Trophoblast cell (in vitro differentiated cells and primary cell): ENCODE data around the gene CDKN2AIP.

ENCODE experiments used
- DNase-seq, 2 donors: peaks; one replicate each; pipeline ENCODE4 v3.0.0-alpha.2; 2016
- H2AFZ ChIP-seq: 2 replicates; pipeline ENCODE4 v1.6.1; 2013; ENCODE audit warnings: low read length, moderate library complexity, mild to moderate bottlenecking; ENCODE audit not compliant: insufficient read depth, poor library complexity
- H2AK5ac ChIP-seq: 2 replicates; pipeline ENCODE4 v1.6.1; 2013; ENCODE audit warnings: mild to moderate bottlenecking, low read length
- H2BK120ac ChIP-seq: 2 replicates; pipeline ENCODE4 v1.6.1; 2013; ENCODE audit warnings: low read length, mild to moderate bottlenecking, moderate library complexity; ENCODE audit not compliant: insufficient read depth, poor library complexity
- H2BK12ac ChIP-seq: 2 replicates; pipeline ENCODE4 v1.6.1; 2013; ENCODE audit warnings: mild to moderate bottlenecking, low read length, moderate library complexity
- H2BK5ac ChIP-seq: 2 replicates; pipeline ENCODE4 v1.6.1; 2013; ENCODE audit warnings: low read length, low read depth, moderate library complexity, mild to moderate bottlenecking; ENCODE audit not compliant: poor library complexity
- H3K14ac ChIP-seq: 2 replicates; pipeline ENCODE4 v1.6.1; 2013; ENCODE audit warnings: mild to moderate bottlenecking, low read length
- H3K18ac ChIP-seq: 2 replicates; pipeline ENCODE4 v1.6.1; 2013; ENCODE audit warnings: mild to moderate bottlenecking, low read length
- H3K23ac ChIP-seq: 2 replicates; pipeline ENCODE4 v1.6.1; 2013; ENCODE audit warnings: low read length
- H3K27ac ChIP-seq: 2 replicates; pipeline ENCODE4 v1.5.1; 2013; ENCODE audit warnings: low read depth, mild to moderate bottlenecking, inconsistent platforms, low read length, moderate library complexity
- H3K27me3 ChIP-seq: 2 replicates; pipeline ENCODE4 v1.6.1; 2013; ENCODE audit warnings: inconsistent platforms, mild to moderate bottlenecking, low read length, moderate library complexity; ENCODE audit not compliant: insufficient read depth
- H3K36me3 ChIP-seq, 2 experiments: 1 replicate in 1 of 2; 2 replicates in 1 of 2; pipeline ENCODE4 v1.6.1; 2013; ENCODE audit warnings: low read length in 2 of 2, mild to moderate bottlenecking in 2 of 2, moderate library complexity in 1 of 2; ENCODE audit not compliant: insufficient read depth in 2 of 2, control insufficient read depth in 1 of 2
- H3K4ac ChIP-seq: 2 replicates; pipeline ENCODE4 v1.6.1; 2013; ENCODE audit warnings: low read depth, mild to moderate bottlenecking, low read length, moderate library complexity
- H3K4me1 ChIP-seq, 2 experiments: 1 replicate in 1 of 2; 2 replicates in 1 of 2; pipeline ENCODE4 v1.6.1; 2013; ENCODE audit warnings: low read length in 2 of 2, mild to moderate bottlenecking in 2 of 2, moderate library complexity in 1 of 2; ENCODE audit not compliant: insufficient read depth in 2 of 2, control insufficient read depth in 1 of 2
- H3K4me2 ChIP-seq: 2 replicates; pipeline ENCODE4 v1.6.1; 2013; ENCODE audit warnings: inconsistent platforms, mild to moderate bottlenecking, low read length, moderate library complexity
- H3K4me3 ChIP-seq: 2 replicates; pipeline ENCODE4 v1.5.1; 2013; ENCODE audit warnings: mild to moderate bottlenecking, low read depth, low read length, inconsistent platforms
- H3K79me1 ChIP-seq: one replicate; pipeline ENCODE4 v1.6.1; 2013; ENCODE audit warnings: low read length
- H3K79me2 ChIP-seq: 2 replicates; pipeline ENCODE4 v1.6.1; 2013; ENCODE audit warnings: low read length, mild to moderate bottlenecking; ENCODE audit not compliant: control insufficient read depth, insufficient read depth, poor library complexity
- H3K9ac ChIP-seq: 2 replicates; pipeline ENCODE4 v1.6.1; 2013; ENCODE audit warnings: mild to moderate bottlenecking, low read length
- H3K9me3 ChIP-seq: 2 replicates; pipeline ENCODE4 v1.6.1; 2013; ENCODE audit warnings: low read depth, mild to moderate bottlenecking, control low read depth, inconsistent platforms, low read length; ENCODE audit not compliant: insufficient read depth
- H4K12ac ChIP-seq: 2 replicates; pipeline ENCODE4 v1.6.1; 2013; ENCODE audit warnings: low read depth, mild to moderate bottlenecking, low read length, moderate library complexity
- H4K8ac ChIP-seq: 2 replicates; pipeline ENCODE4 v1.6.1; 2013; ENCODE audit warnings: low read depth, mild to moderate bottlenecking, low read length, moderate library complexity
- H4K91ac ChIP-seq: one replicate; pipeline ENCODE4 v1.6.1; 2013; ENCODE audit warnings: low read depth, mild to moderate bottlenecking, low read length, moderate library complexity
- WGBS: extraction: QIAGEN DNeasy Blood & Tissue Kit; methylation state at CpG from one replicate; pipeline ENCODE4 v1.1.7; 2013; ENCODE audit warnings: missing lambda C conversion rate; ENCODE audit not compliant: insufficient read length, insufficient coverage; ENCODE audit errors: extremely low coverage; 5-methylcytosine and 5-hydroxymethylcytosine counted together

The CDKN2AIP gene

DNA sequence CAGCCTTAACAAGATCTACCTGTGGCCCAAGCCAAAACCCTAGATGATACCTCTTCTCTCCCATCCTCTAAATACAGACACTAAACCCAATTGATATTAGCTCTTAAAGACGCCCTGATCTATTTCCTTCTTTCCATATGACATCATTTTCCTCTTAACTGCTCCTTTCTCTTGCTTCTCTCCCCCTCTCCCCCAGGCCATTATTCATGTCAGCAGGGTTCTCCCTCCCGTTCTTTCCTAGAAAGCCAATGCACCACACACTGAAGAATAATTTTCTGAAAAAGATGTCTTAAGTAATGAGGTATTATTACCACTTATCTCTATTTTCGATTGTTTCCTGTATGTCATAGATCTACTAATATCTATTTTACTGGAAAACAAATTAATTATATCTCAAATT is 50.7 kb downstream of the CDKN2AIP start:
- no peak overlapping the region for H3K27ac ChIP-seq
- H2AFZ ChIP-seq = no peak overlapping the region
- WGBS = no CpG with 5 or more reads among the region's 3 CpGs
- H2BK5ac ChIP-seq = no peak overlapping the region
- H2BK120ac ChIP-seq = no peak overlapping the region
- no peak overlapping the region for H3K18ac ChIP-seq
- no peak overlapping the region for H3K9ac ChIP-seq
- H3K4ac ChIP-seq = no peak overlapping the region
- peaks cover 6 to 8% of the 10 kb centered on the region in 2 experiments for H3K4me1 ChIP-seq
- no peak overlapping the region for H2AK5ac ChIP-seq
- no peak overlapping the region for H3K4me2 ChIP-seq
- no peak overlapping the region for H4K12ac ChIP-seq
- DNase-seq = no peak
- H4K91ac ChIP-seq = no peak overlapping the region
- H3K79me1 ChIP-seq = peaks cover 2% of the 10 kb centered on the region
- H3K23ac ChIP-seq = no peak overlapping the region
- no peak overlapping the region for H4K8ac ChIP-seq
- H3K4me3 ChIP-seq = no peak overlapping the region
- H3K9me3 ChIP-seq = no peaks in the 10 kb centered on the region
- H3K27me3 ChIP-seq = no peaks in the 10 kb centered on the region
- H3K79me2 ChIP-seq = no peaks in the 10 kb centered on the region
- H2BK12ac ChIP-seq = no peak overlapping the region
- no peak overlapping the region for H3K14ac ChIP-seq
- peaks cover 0 to 1% of the 10 kb centered on the region in 2 experiments for H3K36me3 ChIP-seq
